ENCODE measurements around the gene MAP1LC3B2.

Gene MAP1LC3B2

DNA sequence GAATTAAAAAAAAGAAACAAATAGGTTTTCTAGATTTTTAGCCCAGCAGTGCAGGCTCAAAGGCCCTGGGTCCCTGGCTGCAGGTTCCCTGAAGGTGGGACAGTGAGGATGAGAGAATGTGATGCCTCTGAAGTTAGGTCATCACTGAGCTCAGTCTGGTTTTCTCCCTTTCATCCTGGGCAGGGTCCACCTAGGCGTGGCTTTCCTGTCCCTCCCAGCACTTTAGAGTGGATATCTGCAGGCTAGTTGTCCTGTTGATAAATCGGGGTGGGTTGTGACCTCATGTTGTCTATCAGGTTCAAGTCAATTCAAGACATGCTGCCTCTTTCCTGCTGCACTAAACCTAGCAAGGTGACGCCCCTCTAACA lies 60.9 kb downstream of the MAP1LC3B2 start:
- H3K4me3 ChIP-seq (replicated peaks; ENCODE audit: low read depth, low read length): no peak overlapping the region
- DNase-seq (ENCODE audit: low read depth): no peak
- TF ChIP-seq, protein P1, sequence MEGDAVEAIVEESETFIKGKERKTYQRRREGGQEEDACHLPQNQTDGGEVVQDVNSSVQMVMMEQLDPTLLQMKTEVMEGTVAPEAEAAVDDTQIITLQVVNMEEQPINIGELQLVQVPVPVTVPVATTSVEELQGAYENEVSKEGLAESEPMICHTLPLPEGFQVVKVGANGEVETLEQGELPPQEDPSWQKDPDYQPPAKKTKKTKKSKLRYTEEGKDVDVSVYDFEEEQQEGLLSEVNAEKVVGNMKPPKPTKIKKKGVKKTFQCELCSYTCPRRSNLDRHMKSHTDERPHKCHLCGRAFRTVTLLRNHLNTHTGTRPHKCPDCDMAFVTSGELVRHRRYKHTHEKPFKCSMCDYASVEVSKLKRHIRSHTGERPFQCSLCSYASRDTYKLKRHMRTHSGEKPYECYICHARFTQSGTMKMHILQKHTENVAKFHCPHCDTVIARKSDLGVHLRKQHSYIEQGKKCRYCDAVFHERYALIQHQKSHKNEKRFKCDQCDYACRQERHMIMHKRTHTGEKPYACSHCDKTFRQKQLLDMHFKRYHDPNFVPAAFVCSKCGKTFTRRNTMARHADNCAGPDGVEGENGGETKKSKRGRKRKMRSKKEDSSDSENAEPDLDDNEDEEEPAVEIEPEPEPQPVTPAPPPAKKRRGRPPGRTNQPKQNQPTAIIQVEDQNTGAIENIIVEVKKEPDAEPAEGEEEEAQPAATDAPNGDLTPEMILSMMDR (IDR thresholded peaks at IDR 0.05; ENCODE audit: low read length, missing control alignments): no peak

DNA sequence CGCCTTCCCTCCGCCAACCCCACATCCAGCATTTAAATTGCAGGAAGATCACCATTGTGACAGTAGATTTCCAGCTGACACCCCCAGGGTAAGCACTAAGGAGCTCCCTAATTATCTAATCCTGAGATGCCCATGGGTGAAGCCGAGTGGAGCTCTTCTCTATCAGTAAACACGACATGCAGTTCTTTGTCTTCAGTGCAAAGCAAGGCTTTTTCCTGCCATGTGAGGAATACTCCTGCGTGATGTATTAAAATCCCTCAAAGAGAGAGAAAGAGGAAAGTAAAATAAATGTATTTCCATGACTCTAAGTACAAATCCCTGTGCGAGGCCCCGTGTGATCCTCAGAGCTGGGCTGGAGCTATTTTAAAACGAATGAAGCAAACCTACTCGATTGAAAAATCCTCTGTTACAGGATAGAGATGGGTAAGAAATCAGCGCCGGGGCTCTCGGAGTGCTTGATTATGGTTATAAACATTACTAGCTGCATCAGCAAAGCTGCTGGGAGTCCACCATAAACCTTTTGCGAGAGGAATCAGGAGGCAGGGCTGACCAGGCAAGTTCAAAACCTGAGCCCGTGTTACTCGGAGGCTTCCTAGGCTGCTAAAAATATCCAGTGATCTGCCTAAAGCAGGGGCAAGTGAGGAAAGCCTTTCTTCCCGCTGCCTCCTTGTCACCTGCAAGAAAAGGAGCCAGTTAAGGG lies 61.5 kb downstream of the MAP1LC3B2 start:
- DNase-seq (ENCODE audit: low read depth): no peak
- TF ChIP-seq, protein P1 (IDR thresholded peaks at IDR 0.05; ENCODE audit: low read length, missing control alignments): no peak

DNA sequence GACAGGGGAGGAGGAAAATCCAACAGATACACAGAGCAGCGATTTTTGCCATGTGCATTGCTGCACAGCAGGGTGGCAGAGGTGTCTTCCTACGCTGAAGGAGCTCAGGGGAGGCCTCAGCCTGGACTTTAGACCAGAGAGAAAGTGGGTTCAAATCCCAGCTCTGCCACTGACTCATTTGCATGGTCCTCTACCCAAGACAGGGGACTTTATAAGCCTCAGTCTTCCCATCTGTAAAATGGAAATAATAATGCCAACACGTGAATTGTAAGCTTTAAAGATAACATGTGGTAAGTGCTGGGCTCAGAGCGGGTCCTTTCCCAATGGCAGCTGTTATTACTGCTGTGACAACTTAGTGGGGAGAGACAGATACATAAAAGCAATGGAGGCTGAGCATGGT lies 62.0 kb downstream of the MAP1LC3B2 start:
- H3K4me3 ChIP-seq (replicated peaks; ENCODE audit: low read depth, low read length): no peak overlapping the region
- DNase-seq (ENCODE audit: low read depth): no peak
- TF ChIP-seq, protein P1 (IDR thresholded peaks at IDR 0.05; ENCODE audit: low read length, missing control alignments): no peak

More for the DNA sequence above, 61.5 kb downstream of the MAP1LC3B2 start:
- no peak overlapping the region for H3K4me3 ChIP-seq (replicated peaks; ENCODE audit: low read depth, low read length)

DNA sequence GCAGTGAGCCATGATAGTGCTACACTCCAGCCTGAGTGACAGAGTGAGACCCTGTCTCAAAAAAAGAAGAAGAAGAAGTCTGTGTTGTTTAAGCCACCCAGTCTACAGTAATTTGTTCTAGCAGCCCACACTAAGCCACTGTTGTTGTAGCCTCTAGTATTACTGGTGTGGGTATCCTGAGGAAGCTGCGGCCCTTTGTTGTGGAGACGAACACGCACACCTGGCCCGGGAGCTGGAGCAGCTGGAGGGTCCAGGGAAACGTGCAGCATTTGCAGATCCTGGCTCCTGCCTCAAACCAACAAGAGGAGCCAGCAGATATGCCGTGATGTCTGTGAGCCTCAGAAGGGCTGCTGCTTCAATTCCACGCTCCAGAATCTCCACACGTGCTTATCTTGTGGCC lies 65.3 kb downstream of the MAP1LC3B2 start:
- H3K4me3 ChIP-seq (replicated peaks; ENCODE audit: low read depth, low read length): no peak overlapping the region
- TF ChIP-seq, protein P1 (IDR thresholded peaks at IDR 0.05; ENCODE audit: low read length, missing control alignments): no peak
- DNase-seq (ENCODE audit: low read depth): no peak

DNA sequence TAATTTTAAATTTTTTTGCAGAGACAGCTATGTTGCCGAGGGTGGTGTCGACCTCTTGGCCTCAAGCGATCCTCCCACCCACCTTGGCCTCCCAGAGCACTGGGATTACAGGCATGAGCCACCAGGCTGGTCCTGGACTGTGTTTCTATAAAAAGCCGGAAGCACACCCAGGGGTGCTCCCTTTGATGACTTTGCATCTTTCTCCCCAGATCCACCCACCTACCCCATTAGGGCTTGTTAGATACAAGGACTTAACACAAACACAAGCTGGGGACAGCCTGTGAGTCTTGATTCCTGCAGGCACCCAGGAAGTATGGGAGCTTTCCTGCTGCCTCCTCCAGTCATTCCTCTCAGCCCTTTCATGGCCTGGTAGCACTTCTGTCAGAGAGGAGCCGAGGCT lies 67.0 kb downstream of the MAP1LC3B2 start:
- TF ChIP-seq, protein P1 (IDR thresholded peaks at IDR 0.05; ENCODE audit: low read length, missing control alignments): no peak
- H3K4me3 ChIP-seq (replicated peaks; ENCODE audit: low read depth, low read length): no peak overlapping the region

More for the DNA sequence above, 67.0 kb downstream of the MAP1LC3B2 start:
- no peak for DNase-seq (ENCODE audit: low read depth)

Measured in fibroblast of pulmonary artery (primary cell).